C4-2B (cell line): Measurements from ENCODE around the gene CERS5.

ENCODE experiments used
- ZFX ChIP-seq: fragments of 450-650 bp; IDR thresholded peaks from 2 replicates; pipeline ENCODE4 v1.6.1; 2017
- TF ChIP-seq, protein P1 (sequence below): fragments of 450-650 bp; conservative IDR thresholded peaks from 2 replicates; pipeline ENCODE4 v1.5.1; 2017; ENCODE audit warnings: mild to moderate bottlenecking

DNA sequence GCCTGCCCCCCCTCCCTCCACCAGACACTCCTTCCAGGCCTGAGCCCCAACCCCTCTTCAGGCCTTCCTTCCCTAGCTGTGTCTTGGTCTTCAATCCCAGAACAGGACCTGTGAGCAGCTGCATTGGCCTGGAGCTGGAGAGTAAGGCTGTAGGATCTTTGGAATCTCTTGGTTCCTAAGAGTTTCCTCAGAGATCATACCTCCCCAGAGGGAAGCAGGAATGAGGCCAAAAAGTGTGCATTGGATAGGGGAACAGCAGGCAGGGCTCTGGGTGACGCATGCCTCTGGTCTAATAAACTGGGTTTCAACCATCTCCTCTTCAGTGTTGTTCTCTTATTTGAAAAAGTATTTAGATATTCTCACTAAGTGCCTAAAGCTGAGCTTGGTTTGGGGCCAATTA lies 83.9 kb downstream of the CERS5 start:
- TF ChIP-seq, protein P1, sequence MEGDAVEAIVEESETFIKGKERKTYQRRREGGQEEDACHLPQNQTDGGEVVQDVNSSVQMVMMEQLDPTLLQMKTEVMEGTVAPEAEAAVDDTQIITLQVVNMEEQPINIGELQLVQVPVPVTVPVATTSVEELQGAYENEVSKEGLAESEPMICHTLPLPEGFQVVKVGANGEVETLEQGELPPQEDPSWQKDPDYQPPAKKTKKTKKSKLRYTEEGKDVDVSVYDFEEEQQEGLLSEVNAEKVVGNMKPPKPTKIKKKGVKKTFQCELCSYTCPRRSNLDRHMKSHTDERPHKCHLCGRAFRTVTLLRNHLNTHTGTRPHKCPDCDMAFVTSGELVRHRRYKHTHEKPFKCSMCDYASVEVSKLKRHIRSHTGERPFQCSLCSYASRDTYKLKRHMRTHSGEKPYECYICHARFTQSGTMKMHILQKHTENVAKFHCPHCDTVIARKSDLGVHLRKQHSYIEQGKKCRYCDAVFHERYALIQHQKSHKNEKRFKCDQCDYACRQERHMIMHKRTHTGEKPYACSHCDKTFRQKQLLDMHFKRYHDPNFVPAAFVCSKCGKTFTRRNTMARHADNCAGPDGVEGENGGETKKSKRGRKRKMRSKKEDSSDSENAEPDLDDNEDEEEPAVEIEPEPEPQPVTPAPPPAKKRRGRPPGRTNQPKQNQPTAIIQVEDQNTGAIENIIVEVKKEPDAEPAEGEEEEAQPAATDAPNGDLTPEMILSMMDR, result no peak
- no peak for TF ChIP-seq ZFX
